Common myeloid progenitor, CD34-positive (primary cell): ENCODE results near the gene TASP1.
A peak's percentile ranks its signal among the peaks of the same experiment; 100 is the strongest.
"Not testable (repeated sequence)": the region's sequence is repeated elsewhere in the genome, so short reads cannot be mapped to it uniquely, and the experiment has no call there.

Source experiments
- CTCF ChIA-PET: fragments of 350-600 bp; sonication (Branson Sonifier 250); formaldehyde crosslinking; loops from one replicate; lab custom pipeline; 2021; ENCODE audit warnings: antibody characterized with exemption; lab: Charles Lee
- POLR2A ChIA-PET: fragments of 350-600 bp; sonication (Branson Sonifier 250); formaldehyde crosslinking; loops from one replicate; lab custom pipeline; 2021; ENCODE audit warnings: antibody characterized with exemption; lab: Charles Lee
- DNase-seq, 3 donors: peaks; one replicate each; pipeline versions ENCODE4 v3.0.0 to v3.0.0-alpha.2; 2013
- H3K27ac ChIP-seq, 2 experiments: 1 replicate in 1 of 2; 2 replicates in 1 of 2; pipeline ENCODE4 v1.7.0; 2013; ENCODE audit warnings: inconsistent platforms in 2 of 2, low read length in 2 of 2, mild to moderate bottlenecking in 2 of 2, low read depth in 1 of 2, moderate library complexity in 1 of 2; ENCODE audit not compliant: severe bottlenecking in 2 of 2, insufficient read depth in 1 of 2, poor library complexity in 1 of 2
- H3K27me3 ChIP-seq, 5 experiments: replicated peaks in 2 of 5; 1 replicate in 3 of 5; 2 replicates in 2 of 5; pipeline versions ENCODE4 v1.6.1 to v1.7.0; 2013; ENCODE audit warnings: low read length in 4 of 5, mild to moderate bottlenecking in 2 of 5, moderate library complexity in 2 of 5, inconsistent platforms in 1 of 5; ENCODE audit not compliant: insufficient read depth in 5 of 5, control insufficient read depth in 4 of 5
- H3K36me3 ChIP-seq, 4 experiments: 1 replicate in 2 of 4; 2 replicates in 2 of 4; pipeline versions ENCODE4 v1.6.1 to v1.7.0; 2013; ENCODE audit warnings: low read length in 3 of 4, control low read depth in 1 of 4, mild to moderate bottlenecking in 1 of 4; ENCODE audit not compliant: control insufficient read depth in 4 of 4, insufficient read depth in 4 of 4
- H3K4me1 ChIP-seq, 4 experiments: 1 replicate in 3 of 4; 2 replicates in 1 of 4; pipeline versions ENCODE4 v1.6.1 to v1.7.1; 2013; ENCODE audit warnings: low read length in 3 of 4, mild to moderate bottlenecking in 3 of 4, control low read depth in 1 of 4, inconsistent platforms in 1 of 4, moderate library complexity in 1 of 4; ENCODE audit not compliant: control insufficient read depth in 4 of 4, insufficient read depth in 4 of 4; ENCODE audit errors: control extremely low read depth in 1 of 4
- H3K4me3 ChIP-seq, 7 experiments: 1 replicate in 4 of 7; 2 replicates in 3 of 7; pipeline versions ENCODE4 v1.5.1 to v1.7.0; 2013; ENCODE audit warnings: mild to moderate bottlenecking in 7 of 7, low read length in 6 of 7, moderate library complexity in 6 of 7, inconsistent platforms in 2 of 7, low read depth in 2 of 7, control low read depth in 1 of 7; ENCODE audit not compliant: insufficient read depth in 4 of 7, control insufficient read depth in 1 of 7; ENCODE audit errors: extremely low read depth in 1 of 7
- H3K9me3 ChIP-seq, 5 experiments: 1 replicate in 4 of 5; 2 replicates in 1 of 5; pipeline versions ENCODE4 v1.6.1 to v1.7.1; 2013; ENCODE audit warnings: low read length in 4 of 5, mild to moderate bottlenecking in 2 of 5, inconsistent platforms in 1 of 5, low read depth in 1 of 5, moderate library complexity in 1 of 5; ENCODE audit not compliant: control insufficient read depth in 4 of 5, insufficient read depth in 2 of 5; ENCODE audit errors: control extremely low read depth in 1 of 5
- WGBS: methylation state at CpG from one replicate; pipeline ENCODE4 v1.1.5; 2013; ENCODE audit not compliant: insufficient coverage; 5-methylcytosine and 5-hydroxymethylcytosine counted together

Gene TASP1

GRCh38 chr20:13665709-13666395 is 27.1 kb upstream of the TASP1 start:
- POLR2A ChIA-PET: no interaction called here
- Histone ChIP-seq H3K36me3 (no peaks in the 10 kb centered on the region), H3K27me3 (peaks cover 0 to 7% (median 2%) of the 10 kb centered on the region in 5 experiments), H3K4me1 (no peaks in the 10 kb centered on the region), H3K9me3 (no peaks in the 10 kb centered on the region), H3K27ac (no peak overlapping the region), H3K4me3 (no peak overlapping the region)
- 100% methylated on average over 2 of the region's 7 CpGs for WGBS
- DNase-seq: no peak
- CTCF ChIA-PET: no interaction called here

- no peaks in the 10 kb centered on the region for H3K4me1 ChIP-seq
- no peak overlapping the region for H3K4me3 ChIP-seq
- CTCF ChIA-PET: no interaction called here
- H3K36me3 ChIP-seq: no peaks in the 10 kb centered on the region
- WGBS: 90% methylated on average over 8 of the region's 11 CpGs
- no peak for DNase-seq
- no peaks in the 10 kb centered on the region for H3K9me3 ChIP-seq
- POLR2A ChIA-PET: no interaction called here
- no peak overlapping the region for H3K27ac ChIP-seq
- peaks cover 0 to 9% (median 0%) of the 10 kb centered on the region in 5 experiments for H3K27me3 ChIP-seq
These were observed 22.4 kb upstream of the TASP1 start for GRCh38 chr20:13661070-13661685.

- H3K4me3 ChIP-seq: no peak overlapping the region
- ChIA-PET POLR2A (no interaction called here), CTCF (no interaction called here)
- DNase-seq: no peak
- H3K27ac ChIP-seq: no peak overlapping the region
- no peaks in the 10 kb centered on the region for H3K9me3 ChIP-seq
- H3K36me3 ChIP-seq: no peaks in the 10 kb centered on the region
- no peaks in the 10 kb centered on the region for H3K4me1 ChIP-seq
- peaks cover 0 to 7% (median 0%) of the 10 kb centered on the region in 5 experiments for H3K27me3 ChIP-seq
- WGBS: 97% methylated on average over 3 of the region's 3 CpGs
These were observed 20.6 kb upstream of the TASP1 start for GRCh38 chr20:13659288-13659687.

- H3K4me3 ChIP-seq, H3K36me3 ChIP-seq, DNase-seq, H3K4me1 ChIP-seq, H3K9me3 ChIP-seq, H3K27me3 ChIP-seq, H3K27ac ChIP-seq, POLR2A ChIA-PET: not testable (repeated sequence)
- CTCF ChIA-PET: interaction anchor here (0.6 kb wide), 1 partner anchor 158 kb away, joined by 3 read pairs; no protein-coding TSS in a partner anchor
- 97% methylated on average over 3 of the region's 5 CpGs for WGBS
These were observed 19.3 kb upstream of the TASP1 start for GRCh38 chr20:13658060-13658459.

GRCh38 chr20:13656721-13657368 is 18.1 kb upstream of the TASP1 start:
- H3K9me3 ChIP-seq: no peaks in the 10 kb centered on the region
- whole genome bisulfite sequencing: 100% methylated on average over 1 of the region's 4 CpGs
- H3K4me3 ChIP-seq: no peak overlapping the region
- H3K27ac ChIP-seq: no peak overlapping the region
- H3K4me1 ChIP-seq: no peaks in the 10 kb centered on the region
- no peak for DNase-seq
- POLR2A ChIA-PET: no interaction called here
- H3K36me3 ChIP-seq: no peaks in the 10 kb centered on the region
- H3K27me3 ChIP-seq: peaks cover 0 to 9% (median 0%) of the 10 kb centered on the region in 5 experiments
- CTCF ChIA-PET: no interaction called here

GRCh38 chr20:13654463-13655023 is 15.8 kb upstream of the TASP1 start:
- Histone ChIP-seq H3K27ac (peak overlapping the region in 1 of 2 experiments; percentile 30), H3K36me3 (no peaks in the 10 kb centered on the region), H3K4me1 (no peaks in the 10 kb centered on the region), H3K4me3 (no peak overlapping the region), H3K9me3 (no peaks in the 10 kb centered on the region), H3K27me3 (peaks cover 0 to 4% (median 0%) of the 10 kb centered on the region in 5 experiments)
- no peak for DNase-seq
- ChIA-PET POLR2A (no interaction called here), CTCF (interaction anchor here (0.9 kb wide), 1 partner anchor 21 kb away, joined by 3 read pairs; no protein-coding TSS in a partner anchor)
- 100% methylated on average over 1 of the region's 2 CpGs for WGBS

GRCh38 chr20:13650474-13650873 is 11.7 kb upstream of the TASP1 start:
- ChIA-PET CTCF (no interaction called here), POLR2A (no interaction called here)
- Histone ChIP-seq H3K9me3 (no peaks in the 10 kb centered on the region), H3K4me1 (no peaks in the 10 kb centered on the region), H3K27ac (no peak overlapping the region), H3K4me3 (no peak overlapping the region), H3K36me3 (no peaks in the 10 kb centered on the region), H3K27me3 (peaks cover 0 to 4% (median 0%) of the 10 kb centered on the region in 5 experiments)
- 83% methylated on average over 2 of the region's 2 CpGs for WGBS
- DNase-seq: no peak
